GM19452 (cell line): Measurements from ENCODE around the gene SUGCT.
"Not testable (repeated sequence)": the region's sequence is repeated elsewhere in the genome, so short reads cannot be mapped to it uniquely, and the experiment has no call there.

Experiments used
- ATAC-seq: cut with Tn5 transposase; IDR thresholded peaks from one replicate; pipeline ENCODE4 v1.9.1; 2021; ENCODE audit not compliant: unreplicated experiment

The SUGCT gene

GRCh38 chr7:40138973-40139372 lies 4.2 kb downstream of the SUGCT start:
- no peak for ATAC-seq

GRCh38 chr7:40139891-40140290 lies 5.1 kb downstream of the SUGCT start:
- not testable (repeated sequence) for ATAC-seq

- not testable (repeated sequence) for ATAC-seq
These were observed 7.1 kb downstream of the SUGCT start for GRCh38 chr7:40141916-40142315.

- not testable (repeated sequence) for ATAC-seq
These were observed 10.9 kb downstream of the SUGCT start for GRCh38 chr7:40145596-40146130.

GRCh38 chr7:40147371-40148246 lies 12.8 kb downstream of the SUGCT start:
- no peak for ATAC-seq

GRCh38 chr7:40148247-40148580 lies 13.4 kb downstream of the SUGCT start:
- ATAC-seq: not testable (repeated sequence)

GRCh38 chr7:40148671-40149070 lies 13.9 kb downstream of the SUGCT start:
- ATAC-seq: no peak

GRCh38 chr7:40151504-40151903 lies 16.7 kb downstream of the SUGCT start:
- ATAC-seq: no peak

GRCh38 chr7:40156988-40157387 lies 22.2 kb downstream of the SUGCT start:
- ATAC-seq: no peak

- no peak for ATAC-seq
These were observed 27.7 kb downstream of the SUGCT start for GRCh38 chr7:40162516-40162915.

- ATAC-seq: no peak
These were observed 30.4 kb downstream of the SUGCT start for GRCh38 chr7:40165216-40165615.

GRCh38 chr7:40167291-40167690 lies 32.5 kb downstream of the SUGCT start:
- no peak for ATAC-seq

- not testable (repeated sequence) for ATAC-seq
These were observed 33.5 kb downstream of the SUGCT start for GRCh38 chr7:40168266-40168665.

GRCh38 chr7:40173121-40173520 lies 38.3 kb downstream of the SUGCT start:
- ATAC-seq: not testable (repeated sequence)

GRCh38 chr7:40175256-40175655 lies 40.5 kb downstream of the SUGCT start:
- not testable (repeated sequence) for ATAC-seq

GRCh38 chr7:40175725-40176510 lies 41.1 kb downstream of the SUGCT start:
- ATAC-seq: no peak

- no peak for ATAC-seq
These were observed 42.3 kb downstream of the SUGCT start for GRCh38 chr7:40177071-40177470.

GRCh38 chr7:40182452-40182851 lies 47.6 kb downstream of the SUGCT start:
- ATAC-seq: no peak

GRCh38 chr7:40186586-40186985 lies 51.8 kb downstream of the SUGCT start:
- ATAC-seq: no peak

- ATAC-seq: no peak
These were observed 57.2 kb downstream of the SUGCT start for GRCh38 chr7:40192036-40192435.

- ATAC-seq: no peak
These were observed 59.9 kb downstream of the SUGCT start for GRCh38 chr7:40194745-40195144.

GRCh38 chr7:40197527-40197926 lies 62.7 kb downstream of the SUGCT start:
- no peak for ATAC-seq
